ENCODE data around the gene PIK3R6.

The PIK3R6 gene

GRCh38 chr17:8789743-8790142 lies 77.7 kb downstream of the PIK3R6 start:
- DNase-seq: no peak

GRCh38 chr17:8788998-8789397 lies 78.5 kb downstream of the PIK3R6 start:
- no peak for DNase-seq

GRCh38 chr17:8785547-8786413 lies 81.7 kb downstream of the PIK3R6 start:
- DNase-seq: peak; percentile 68

DNA sequence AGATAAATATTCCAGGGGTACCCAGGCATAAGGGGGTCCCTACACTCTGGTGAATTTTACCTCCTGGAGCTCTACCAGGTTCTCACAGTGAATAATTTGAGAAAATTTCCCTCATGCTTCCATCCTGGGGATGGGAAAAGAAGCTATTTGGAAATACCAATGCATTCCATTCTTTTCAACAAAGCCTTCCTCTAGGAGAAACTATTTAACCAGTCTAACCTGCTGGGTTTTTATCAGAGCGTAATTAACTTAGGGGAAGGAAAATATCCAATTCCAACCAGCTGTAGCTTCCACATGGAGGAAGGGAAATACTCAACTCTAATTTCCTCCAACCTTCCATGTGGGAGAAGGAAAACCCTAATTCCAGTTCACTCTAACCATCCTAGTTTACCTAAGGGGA lies 85.3 kb downstream of the PIK3R6 start:
- DNase-seq: no peak

DNA sequence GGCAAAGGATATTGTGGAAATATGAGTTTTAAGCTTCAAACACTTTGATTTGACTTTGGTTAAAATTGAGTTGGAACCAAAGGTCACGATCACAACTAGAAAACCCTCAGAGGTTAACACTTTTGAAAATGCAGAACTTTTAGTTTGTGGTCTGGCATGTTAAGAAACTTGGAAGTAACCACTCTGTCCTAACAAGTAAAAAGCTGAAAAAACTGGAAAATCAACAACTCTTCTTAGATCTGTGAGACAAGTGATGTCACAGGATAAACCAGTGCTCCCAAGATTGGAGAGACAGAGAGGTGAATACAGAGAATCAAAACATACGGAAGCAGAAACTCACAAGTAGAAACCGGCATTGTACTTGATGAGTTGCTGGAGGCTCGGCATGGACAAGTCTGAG lies 85.7 kb downstream of the PIK3R6 start:
- no peak for DNase-seq

DNA sequence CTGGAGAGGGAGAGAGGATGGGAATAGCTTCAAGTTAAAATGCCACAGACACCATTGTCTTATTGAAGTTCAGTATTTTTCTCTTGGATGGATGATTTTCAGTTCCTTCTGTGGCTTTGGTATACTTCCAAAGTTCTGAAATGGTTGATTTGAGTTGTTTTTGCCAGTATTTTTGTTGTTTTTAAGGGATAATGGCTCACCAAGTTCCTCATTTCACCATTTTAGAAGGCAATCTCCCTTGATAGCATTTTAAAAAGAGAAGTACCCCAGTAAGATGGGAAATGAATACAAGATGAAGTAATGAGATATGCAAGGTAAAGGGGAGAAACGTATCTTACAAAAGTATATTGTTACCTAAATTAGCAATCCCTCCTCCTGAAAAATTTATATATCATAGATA lies 90.6 kb downstream of the PIK3R6 start:
- DNase-seq: no peak

- no peak for DNase-seq
Observed at GRCh38 chr17:8776248-8776647, 91.2 kb downstream of the PIK3R6 start.

GRCh38 chr17:8766731-8767130 lies 100.7 kb downstream of the PIK3R6 start:
- DNase-seq: no peak

DNA sequence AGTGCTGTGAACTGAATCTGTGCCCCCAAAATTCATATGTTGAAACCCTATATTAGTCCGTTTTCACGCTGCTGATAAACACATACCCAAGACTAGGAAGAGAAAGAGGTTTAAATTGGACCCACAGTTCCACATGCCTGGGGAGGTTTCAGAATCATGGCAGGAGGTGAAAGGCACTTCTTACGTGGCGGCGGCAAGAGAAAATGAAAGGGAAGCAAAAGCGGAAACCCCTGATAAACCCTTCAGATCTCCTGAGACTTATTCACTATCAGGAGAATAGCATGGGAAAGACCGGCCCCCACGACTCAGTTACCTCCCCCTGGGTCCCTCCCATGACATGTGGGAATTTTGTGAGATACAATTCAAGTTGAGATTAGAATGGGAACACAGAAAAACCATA lies 105.5 kb downstream of the PIK3R6 start:
- DNase-seq: no peak

DNA sequence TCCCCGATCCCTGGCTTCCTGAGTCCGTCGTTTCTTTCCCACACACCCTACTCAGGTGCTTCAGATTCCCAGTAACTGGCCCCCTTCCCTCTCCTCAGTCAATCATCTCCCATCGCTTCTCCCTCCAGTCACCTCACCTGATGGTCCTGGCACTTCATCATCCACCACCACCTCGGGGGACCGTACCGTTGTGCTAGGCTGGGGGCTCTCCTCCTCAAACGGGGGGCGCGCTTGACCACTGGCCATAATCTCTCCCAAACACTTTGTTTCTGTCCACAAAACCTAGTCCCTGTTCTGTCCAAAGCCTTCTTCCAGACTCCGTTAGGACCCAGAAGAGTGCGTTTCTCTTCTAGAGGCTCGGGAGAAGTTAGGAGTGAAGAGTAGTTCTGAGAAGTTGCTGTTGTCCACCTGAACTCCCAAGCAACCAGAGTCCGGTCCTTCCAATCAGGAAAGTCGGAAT lies 109.3 kb downstream of the PIK3R6 start, which contains the start of gene SPDYE4:
TSS of gene SPDYE4 (minus strand) at position 410 of the 460 bp plus-strand sequence. CDS start at position 246, 164 bp downstream.
- no peak for DNase-seq

DNA sequence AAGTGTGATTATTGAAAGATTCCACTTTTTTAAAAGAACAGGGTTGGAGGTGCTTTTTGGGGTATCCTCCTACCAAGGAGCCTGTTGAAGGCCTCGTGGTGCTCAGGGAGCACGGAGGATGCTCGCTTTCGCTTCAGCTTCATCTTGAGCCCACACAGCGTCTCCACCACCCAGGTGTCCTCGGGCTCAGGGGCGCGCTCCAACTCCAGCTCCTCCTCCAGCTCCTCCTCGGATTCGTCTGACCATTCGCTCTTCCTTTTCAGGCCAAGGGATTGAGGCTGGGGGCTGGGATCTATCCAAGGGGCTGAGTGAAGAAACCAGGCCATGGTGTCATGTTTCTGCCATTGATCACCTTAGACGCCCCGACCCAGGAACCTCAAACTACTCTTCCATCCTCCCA lies 110.3 kb downstream of the PIK3R6 start:
- no peak for DNase-seq

DNA sequence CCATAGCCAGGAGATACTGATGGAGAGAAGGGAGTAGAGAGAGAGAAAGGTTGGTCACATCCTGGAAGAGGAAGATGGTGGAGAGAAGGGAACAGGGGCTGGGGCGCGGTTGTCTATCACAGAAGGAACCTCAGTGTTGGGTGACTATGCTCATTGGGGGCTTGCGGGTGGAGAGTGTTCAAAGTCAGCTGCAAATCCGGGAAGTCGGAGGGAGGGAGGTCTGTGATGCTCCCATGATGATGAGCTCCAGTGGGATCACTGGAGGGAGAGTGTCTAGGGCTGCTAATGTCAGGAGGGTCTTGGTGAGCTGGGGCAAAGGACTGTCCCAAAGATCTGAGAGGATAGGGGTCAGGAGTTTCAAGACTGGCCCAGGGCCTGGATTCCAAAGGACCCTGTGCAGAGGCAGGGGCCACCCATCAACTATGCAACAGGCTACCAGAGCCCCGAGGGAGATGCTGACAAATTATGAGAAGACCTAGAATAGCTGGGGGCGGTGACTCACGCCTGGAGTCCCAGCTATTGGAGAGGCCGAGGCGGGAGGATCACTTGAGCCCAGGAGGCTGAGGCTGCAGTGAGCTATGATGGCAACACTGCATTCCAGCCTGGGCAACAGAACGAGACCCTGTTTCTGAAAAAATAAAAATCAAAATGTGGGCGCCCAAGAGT lies 111.8 kb downstream of the PIK3R6 start:
- no peak for DNase-seq

- no peak for DNase-seq
Observed at GRCh38 chr17:8754890-8755289, 112.6 kb downstream of the PIK3R6 start.

DNA sequence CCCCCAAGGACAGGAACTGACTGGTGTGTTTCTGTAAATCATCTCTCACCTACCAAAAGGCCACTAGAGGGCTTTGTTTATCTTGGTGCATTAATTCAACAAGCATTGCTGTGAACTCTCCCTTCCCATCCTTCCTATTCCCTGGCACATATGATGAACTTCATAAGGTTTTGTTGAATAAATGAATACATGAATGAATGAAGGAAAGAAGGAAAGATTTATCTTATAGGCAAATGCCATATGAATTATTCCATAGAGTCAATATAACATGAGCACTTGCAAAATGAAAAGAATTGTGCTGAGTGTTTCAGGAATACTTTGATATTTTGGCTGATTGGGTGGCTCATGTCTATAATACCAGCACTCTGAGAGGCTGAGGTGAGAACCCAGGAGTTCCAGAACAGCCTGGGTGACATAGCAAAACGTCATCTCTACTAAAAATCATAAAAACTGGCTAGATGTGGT lies 113.5 kb downstream of the PIK3R6 start:
- DNase-seq: peak; percentile 28

DNA sequence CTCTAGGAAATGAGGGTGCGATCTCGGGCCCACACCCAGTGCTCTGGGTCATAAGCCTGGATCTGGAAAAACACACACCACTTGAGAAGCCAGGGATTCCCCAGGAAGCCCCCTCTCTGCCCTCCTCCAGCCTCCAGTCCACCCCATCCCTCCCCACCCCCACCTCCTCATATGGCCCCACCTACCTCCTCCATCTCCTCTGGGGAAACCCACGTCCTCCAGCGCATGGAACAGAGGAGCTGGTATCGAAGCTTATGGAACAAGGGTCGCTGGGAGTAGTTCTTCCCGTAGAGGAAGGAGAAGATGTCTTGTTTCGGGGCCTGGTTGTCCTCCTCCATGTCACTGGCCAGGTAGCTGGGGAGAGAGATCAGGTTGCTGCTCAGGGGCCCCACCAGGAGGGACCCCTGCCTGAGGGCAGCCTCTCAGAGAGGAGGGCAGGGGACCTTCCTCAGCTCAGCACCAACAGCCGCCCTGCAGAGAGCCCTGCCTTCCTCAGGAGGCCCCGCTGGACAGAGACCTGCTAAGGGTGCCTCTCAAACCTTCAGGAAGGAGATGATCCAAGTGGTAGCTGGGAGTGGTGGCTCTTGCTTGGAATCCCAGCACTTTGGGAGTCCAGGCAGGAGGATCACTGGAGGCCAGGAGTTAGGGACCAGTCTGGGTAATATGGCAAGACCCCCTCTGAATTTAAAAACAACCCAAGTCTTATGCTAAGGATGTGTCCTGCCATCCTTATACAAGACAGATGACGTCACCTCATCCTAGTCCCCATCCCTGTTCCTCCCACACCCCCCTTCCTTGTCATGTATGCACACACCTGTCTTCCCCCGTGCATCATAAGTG lies 114.1 kb downstream of the PIK3R6 start:
- DNase-seq: no peak
